Renal pelvis (tissue), 4 donors: ENCODE results near the gene CUL3. TPM values are rescaled to one million over a fixed set of nuclear protein-coding genes. Genes with fewer than 3 reads are reported as not detected.
A peak's percentile ranks its signal among the peaks of the same experiment; 100 is the strongest.
"Not testable (repeated sequence)": the region's sequence is repeated elsewhere in the genome, so short reads cannot be mapped to it uniquely, and the experiment has no call there.

Source experiments
- DNase-seq: peaks from one replicate; pipeline ENCODE4 v3.0.0-alpha.2; 2013
- polyA plus RNA-seq, 3 donors: library from polyadenylated mRNA; unstranded; fragments of 120-200 nt; gene quantifications; one replicate each; pipeline ENCODE4 v1.2.1, GENCODE V29; 2013; ENCODE audit not compliant: insufficient read length in 3 of 3

Gene CUL3
- polyA plus RNA-seq, 3 donors = 102 to 113 (median 111) TPM

DNA sequence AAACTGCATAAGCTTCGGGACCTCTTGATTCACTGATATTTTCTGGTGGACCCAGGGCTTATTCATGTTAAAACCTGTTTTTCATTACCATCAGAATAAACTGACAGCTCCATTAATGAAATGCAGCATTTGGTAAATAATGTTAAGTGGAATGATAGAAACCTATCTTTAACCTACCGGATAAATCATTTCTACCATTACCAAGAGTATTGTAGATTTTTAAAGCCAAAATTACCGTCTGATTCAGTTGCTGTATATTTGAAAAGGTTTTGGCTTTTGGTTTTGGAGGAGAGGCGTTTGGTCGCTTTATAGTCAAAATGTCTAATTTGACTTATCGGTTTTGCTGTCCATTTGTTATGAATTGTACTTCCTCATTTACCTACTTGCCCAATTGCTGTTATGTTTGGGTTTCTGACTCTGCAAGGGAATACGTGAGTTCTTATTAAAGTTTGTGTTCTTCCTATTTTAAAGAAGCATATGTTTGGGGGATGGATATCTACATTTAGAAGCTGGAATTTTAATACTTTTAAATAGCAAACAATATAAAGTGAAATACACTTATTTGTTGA, 1.0 kb upstream of the CUL3 start:
- no peak for DNase-seq

DNA sequence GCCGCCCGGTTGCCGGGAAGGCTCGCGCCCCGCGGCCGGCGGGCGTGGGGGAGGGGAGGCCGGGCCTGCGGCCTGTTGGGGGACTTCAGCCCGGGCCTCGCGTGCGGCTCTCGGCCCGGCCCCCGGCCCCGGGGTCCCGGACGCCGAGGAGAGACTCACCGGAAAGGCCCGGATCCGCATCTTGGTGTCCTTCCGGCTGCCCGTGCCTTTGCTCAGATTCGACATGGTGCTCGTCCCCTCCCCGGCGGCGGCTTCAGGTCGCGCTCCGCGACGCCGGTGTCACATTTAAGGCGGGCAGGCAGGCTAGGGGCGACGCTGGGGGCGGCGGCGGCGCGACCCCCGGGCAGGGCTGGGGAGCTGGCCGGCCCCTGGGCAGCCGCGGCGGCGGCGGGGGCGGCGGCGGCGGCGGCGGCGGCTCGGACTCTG, 365 bp downstream of the CUL3 start:
- peak; percentile 38 for DNase-seq

GRCh38 chr2:224584111-224584784, 915 bp downstream of the CUL3 start:
- peak; percentile 37 for DNase-seq

- not testable (repeated sequence) for DNase-seq
Observed at GRCh38 chr2:224583033-224583432, 2.1 kb downstream of the CUL3 start.

DNA sequence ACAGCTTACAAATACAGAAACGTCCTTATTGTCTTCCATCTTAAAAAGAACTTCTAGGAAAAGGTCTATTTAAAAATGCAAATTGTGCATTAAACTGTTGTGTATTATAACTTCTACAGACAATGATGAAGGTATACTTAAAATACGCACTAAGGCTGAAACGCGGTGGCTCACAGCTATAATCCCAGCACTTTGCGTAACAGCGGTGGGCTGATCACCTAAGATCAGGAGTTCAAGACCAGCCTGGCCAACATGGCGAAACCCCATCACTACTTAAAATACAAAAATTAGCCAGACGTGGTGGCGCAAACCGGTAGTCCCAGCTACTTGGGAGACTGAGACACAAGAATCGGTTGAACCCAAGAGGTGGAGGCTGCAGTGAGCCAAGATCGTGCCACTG, 4.9 kb downstream of the CUL3 start:
- no peak for DNase-seq

GRCh38 chr2:224579411-224579810, 5.8 kb downstream of the CUL3 start:
- no peak for DNase-seq

- DNase-seq = no peak
Observed at GRCh38 chr2:224577541-224577940, 7.6 kb downstream of the CUL3 start.

GRCh38 chr2:224576088-224576715, 9.0 kb downstream of the CUL3 start:
- DNase-seq = no peak

GRCh38 chr2:224574423-224575084, 10.6 kb downstream of the CUL3 start:
- no peak for DNase-seq

DNA sequence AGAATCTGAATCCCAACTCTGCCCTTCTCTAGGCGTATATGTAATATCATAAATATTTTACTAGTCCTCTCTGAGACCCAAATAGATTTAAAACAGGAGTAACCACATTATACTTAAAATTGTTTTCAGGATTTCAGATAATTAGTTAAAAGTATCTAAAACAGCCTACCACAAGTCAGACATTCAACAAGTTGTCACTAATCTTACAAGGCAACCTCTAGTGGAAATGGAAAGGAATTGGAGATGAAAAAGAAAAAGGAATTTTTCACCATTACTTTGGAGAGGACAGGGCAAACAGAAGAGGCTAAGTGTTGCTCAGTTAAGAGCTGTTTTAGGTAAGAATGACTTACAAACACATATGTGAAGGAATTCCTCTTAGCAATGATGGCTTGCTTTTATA, 11.4 kb downstream of the CUL3 start:
- no peak for DNase-seq

GRCh38 chr2:224572338-224572737, 12.8 kb downstream of the CUL3 start:
- DNase-seq = no peak

- DNase-seq = no peak
Observed at GRCh38 chr2:224570328-224570993, 14.7 kb downstream of the CUL3 start.

GRCh38 chr2:224569654-224570053, 15.5 kb downstream of the CUL3 start:
- DNase-seq = no peak

GRCh38 chr2:224565452-224566035, 19.6 kb downstream of the CUL3 start:
- DNase-seq = no peak

DNA sequence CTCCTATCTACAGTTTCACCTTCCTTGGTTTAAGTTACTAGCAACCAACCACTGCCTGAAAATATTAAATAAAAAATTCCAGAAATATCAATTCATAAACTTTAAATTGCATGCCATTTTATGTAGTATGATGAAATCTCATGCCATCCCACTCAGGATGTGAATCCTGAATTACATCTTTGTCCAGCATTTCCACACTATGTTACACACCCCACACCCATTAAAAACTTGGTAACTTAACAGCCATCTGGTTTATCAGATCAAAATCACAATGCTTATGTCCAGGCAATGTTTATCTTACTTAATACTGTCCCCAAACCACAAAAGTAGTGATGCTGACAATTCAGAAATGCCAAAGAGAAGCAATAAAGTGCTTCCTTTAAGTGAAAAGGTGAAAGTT, 21.6 kb downstream of the CUL3 start:
- DNase-seq = no peak

DNA sequence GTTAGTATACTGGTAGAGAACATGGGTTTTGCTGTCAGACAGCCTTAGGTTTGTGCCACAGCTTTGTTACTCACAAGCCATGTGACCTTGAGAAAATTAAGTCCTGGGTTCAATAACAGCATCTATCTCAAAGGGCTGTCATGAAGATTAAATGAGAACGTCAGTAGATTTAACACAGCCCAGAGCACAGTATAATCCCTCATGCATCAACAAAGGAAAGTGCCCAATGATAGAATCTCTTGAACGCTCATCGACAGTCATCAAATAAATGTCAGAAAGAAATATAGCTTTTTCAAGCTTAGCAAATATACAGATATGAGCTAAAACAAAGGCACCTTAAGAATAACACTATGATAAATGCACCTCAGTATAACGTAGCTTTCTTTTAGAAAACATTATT, 22.3 kb downstream of the CUL3 start:
- no peak for DNase-seq

DNA sequence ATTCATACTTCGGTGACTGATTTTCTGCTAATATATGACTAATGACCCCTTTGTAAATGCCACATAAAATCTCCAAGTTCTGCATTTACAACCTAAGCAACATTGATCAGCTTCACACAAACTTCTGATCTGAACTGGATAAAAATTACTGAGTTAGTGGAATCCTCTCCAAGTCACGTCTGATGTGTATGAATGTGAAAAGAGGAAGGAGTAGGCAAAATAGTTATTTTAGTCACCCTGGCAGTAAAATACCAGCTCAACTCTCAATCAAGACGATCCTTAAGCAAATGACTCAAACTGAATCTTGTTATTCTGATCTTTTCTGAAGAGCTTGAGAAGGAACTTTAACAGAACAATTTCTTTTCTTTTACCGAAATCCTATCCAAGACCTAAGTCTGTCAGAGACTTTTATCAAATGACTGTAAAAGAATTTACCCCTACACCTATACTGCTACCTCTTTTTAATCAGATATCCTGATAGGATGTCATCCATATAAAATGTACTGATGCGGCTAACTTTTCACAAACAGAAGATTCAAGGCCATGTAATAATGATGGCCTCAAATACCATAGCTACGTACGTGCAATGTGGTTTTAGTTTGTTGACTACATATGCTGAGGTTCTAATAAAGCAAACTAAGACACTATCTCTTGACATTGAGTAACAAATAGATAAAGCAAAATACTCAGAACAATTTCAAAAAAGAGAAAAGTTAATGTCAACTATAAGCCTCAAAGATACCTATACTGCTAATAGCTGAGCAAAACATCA, 23.7 kb downstream of the CUL3 start:
- DNase-seq = no peak

- DNase-seq = no peak
Observed at GRCh38 chr2:224560549-224560948, 24.6 kb downstream of the CUL3 start.

DNA sequence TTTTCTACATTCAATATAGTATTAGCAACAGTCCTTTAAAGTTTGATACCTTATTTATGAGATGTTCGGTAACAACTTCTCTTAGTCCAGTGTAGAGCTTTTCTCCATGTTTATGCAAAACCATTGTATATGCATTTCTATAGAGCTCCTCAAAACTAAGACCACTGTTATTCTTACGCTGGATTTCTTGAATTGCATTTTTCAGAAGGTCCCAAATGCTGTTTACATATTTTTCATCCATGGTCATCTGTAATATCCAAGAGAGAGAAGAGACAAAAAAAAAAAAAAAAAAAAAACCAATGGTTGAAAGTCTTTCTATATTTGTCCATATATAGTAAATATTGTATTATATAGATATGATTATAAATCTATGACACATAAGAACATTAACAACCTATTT, 27.6 kb downstream of the CUL3 start:
- DNase-seq = no peak

DNA sequence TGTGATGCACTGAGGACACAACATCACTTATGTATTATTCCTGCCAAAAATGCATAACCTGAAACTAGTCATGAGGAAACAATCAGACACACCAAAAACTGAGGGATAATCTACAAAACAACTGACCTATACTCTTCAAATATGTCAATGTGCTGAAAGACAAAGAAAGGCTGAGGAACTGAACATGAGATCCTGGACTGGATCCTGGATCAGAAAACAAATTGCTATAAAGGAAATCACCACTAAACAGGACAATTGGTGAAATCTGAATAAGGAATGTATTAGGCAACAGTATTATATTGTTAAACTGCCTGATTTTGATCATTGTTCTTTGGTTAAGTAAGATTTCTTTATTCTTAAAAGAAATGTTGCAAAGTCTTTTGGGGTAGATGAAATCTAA, 28.8 kb downstream of the CUL3 start:
- DNase-seq = no peak

- DNase-seq = no peak
Observed at GRCh38 chr2:224555823-224556366, 29.3 kb downstream of the CUL3 start.
